ENCODE results near the gene C22orf39.

GRCh38 chr22:19463008-19463407 is 15.5 kb upstream of the C22orf39 start:
- TF ChIP-seq CTCF (IDR thresholded peaks at IDR 0.05) (no peak), POLR2AphosphoS5 (IDR thresholded peaks at IDR 0.05) (no peak), POLR2A (IDR thresholded peaks at IDR 0.05) (no peak)

Data from breast epithelium (tissue), 3 donors.